Measurements from ENCODE around the gene NSD1.

NSD1 gene

GRCh38 chr5:177349762-177350161 lies 216.2 kb downstream of the NSD1 start:
- DNase-seq (ENCODE audit: low spot score) = no peak
